CD4-positive, alpha-beta memory T cell (primary cell): ENCODE data around the gene TMEM200B. TPM values are rescaled to one million over a fixed set of nuclear protein-coding genes. Genes with fewer than 3 reads are reported as not detected.
"Not testable (repeated sequence)": the region's sequence is repeated elsewhere in the genome, so short reads cannot be mapped to it uniquely, and the experiment has no call there.

ENCODE experiments used
- CTCF ChIA-PET: fragments of 350-600 bp; sonication (Branson Sonifier 250); formaldehyde crosslinking; loops from one replicate; lab custom pipeline; 2021; ENCODE audit warnings: inconsistent platforms; ENCODE audit not compliant: partially characterized antibody; lab: Charles Lee
- POLR2A ChIA-PET: fragments of 350-600 bp; sonication (Branson Sonifier 250); formaldehyde crosslinking; loops from one replicate; lab custom pipeline; 2021; ENCODE audit not compliant: partially characterized antibody; lab: Charles Lee
- DNase-seq, 5 donors: peaks; one replicate each; pipeline versions ENCODE4 v3.0.0 to v3.0.0-alpha.2; 2020 to 2022; ENCODE audit warnings: mixed read lengths in 1 of 5
- H3K27ac ChIP-seq: one replicate; pipeline ENCODE4 v1.7.0; 2013; ENCODE audit warnings: low read depth, low read length
- H3K27me3 ChIP-seq: 2 replicates; pipeline ENCODE4 v1.7.0; 2013; ENCODE audit warnings: mild to moderate bottlenecking, low read length, moderate library complexity; ENCODE audit not compliant: insufficient read depth
- H3K36me3 ChIP-seq: 2 replicates; pipeline ENCODE4 v1.7.0; 2013; ENCODE audit warnings: mild to moderate bottlenecking, low read length, moderate library complexity; ENCODE audit not compliant: insufficient read depth
- H3K4me1 ChIP-seq: 2 replicates; pipeline ENCODE4 v1.7.0; 2013; ENCODE audit warnings: mild to moderate bottlenecking, low read length, moderate library complexity; ENCODE audit not compliant: insufficient read depth
- H3K4me3 ChIP-seq, 2 donors: one replicate each; pipeline ENCODE4 v1.7.0; 2013; ENCODE audit warnings: low read length in 2 of 2, mild to moderate bottlenecking in 1 of 2
- H3K9me3 ChIP-seq, 2 donors: one replicate each; pipeline ENCODE4 v1.7.0; 2013; ENCODE audit warnings: low read length in 2 of 2, control low read depth in 1 of 2; ENCODE audit not compliant: control insufficient read depth in 1 of 2
- H3K27ac Mint-ChIP-seq, 7 donors: one replicate each; pipeline ENCODE4 v1.8.0; 2020 to 2021; ENCODE audit warnings: mixed read lengths in 7 of 7, mild to moderate bottlenecking in 6 of 7, inconsistent platforms in 3 of 7, moderate library complexity in 3 of 7
- H3K27me3 Mint-ChIP-seq, 2 donors: one replicate each; pipeline ENCODE4 v1.8.0; 2020 to 2021; ENCODE audit warnings: mixed read lengths in 2 of 2
- H3K36me3 Mint-ChIP-seq, 2 donors: one replicate each; pipeline ENCODE4 v1.8.0; 2020 to 2021; ENCODE audit warnings: mixed read lengths in 2 of 2, inconsistent platforms in 1 of 2, mild to moderate bottlenecking in 1 of 2
- H3K4me1 Mint-ChIP-seq, 4 donors: one replicate each; pipeline ENCODE4 v1.8.0; 2020 to 2021; ENCODE audit warnings: mixed read lengths in 4 of 4, mild to moderate bottlenecking in 1 of 4
- H3K4me3 Mint-ChIP-seq, 8 donors: one replicate each; pipeline ENCODE4 v1.8.0; 2020 to 2021; ENCODE audit warnings: mixed read lengths in 8 of 8, mild to moderate bottlenecking in 7 of 8, moderate library complexity in 6 of 8, inconsistent platforms in 3 of 8
- H3K9me3 Mint-ChIP-seq, 8 donors: one replicate each; pipeline ENCODE4 v1.8.0; 2020 to 2021; ENCODE audit warnings: mixed read lengths in 8 of 8, mild to moderate bottlenecking in 5 of 8, inconsistent platforms in 3 of 8, moderate library complexity in 1 of 8
- intact Hi-C: fragments of 100-400 bp; cut with micrococcal nuclease; formaldehyde crosslinking; loops from one replicate; pipeline ENCODE4 v1.15.1; 2023
- polyA plus RNA-seq, 2 donors: library from polyadenylated mRNA; unstranded; fragments of 300-500 nt; fragmentation: Illumina TruSeq; gene quantifications; one replicate each; pipeline ENCODE4 v1.2.3, GENCODE V29; 2021
- total RNA-seq, 2 experiments: library from RNA; stranded (reverse); gene quantifications; one replicate each; pipeline ENCODE4 v1.2.3, GENCODE V29; 2021

TMEM200B gene
- total and polyA plus RNA-seq, 4 experiments from 2014 or later = 0.24 TPM; not detected in 3

DNA sequence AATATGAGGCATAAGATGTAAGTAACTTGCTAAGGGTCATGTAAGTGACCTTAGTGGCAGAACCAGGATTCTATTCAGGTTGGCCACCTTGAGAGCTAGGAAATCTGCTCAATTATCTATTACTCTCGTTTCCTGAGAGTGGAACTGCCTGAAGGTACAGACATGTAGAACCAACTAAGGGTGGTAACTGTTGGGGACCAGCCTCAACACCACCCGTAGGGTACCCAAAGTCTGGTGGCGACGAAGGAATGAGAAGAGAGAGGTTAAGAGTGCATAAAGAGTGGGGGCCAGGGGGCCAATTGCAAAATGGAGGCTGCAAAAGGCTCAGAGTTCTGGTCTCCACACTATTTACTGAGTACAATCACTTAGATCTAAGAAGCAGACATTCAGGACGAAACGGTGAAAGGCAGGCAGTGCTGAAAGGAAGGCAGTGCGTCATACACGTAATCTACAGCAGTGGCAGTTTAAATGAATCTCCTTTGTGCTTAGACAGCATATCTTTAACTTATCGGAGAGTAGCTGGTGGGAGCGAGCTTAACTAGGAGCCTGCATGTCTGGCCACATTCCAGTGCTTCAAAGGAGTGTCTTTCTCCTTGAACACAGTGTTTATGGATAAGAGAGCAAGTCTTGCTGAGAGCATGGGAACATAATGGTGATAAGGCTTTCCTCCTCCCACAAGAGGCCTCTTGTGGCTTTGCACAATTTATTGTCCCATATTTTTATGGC, 33.0 kb upstream of the TMEM200B start:
- POLR2A ChIA-PET = interaction anchor here (0.6 kb wide), 1 partner anchor 45 kb away, joined by 3 read pairs; no protein-coding TSS in a partner anchor
- Mint-ChIP-seq H3K4me1 (peaks cover 0 to 5% (median 2%) of the 10 kb centered on the region in 4 donors), H3K4me3 (no peak overlapping the region), H3K9me3 (no peaks in the 10 kb centered on the region), H3K27ac (peak overlapping the region in 2 of 7 donors; percentile 2 to 53), H3K27me3 (no peaks in the 10 kb centered on the region), H3K36me3 (peaks cover 39 to 79% of the 10 kb centered on the region in 2 donors)
- no peak for DNase-seq
- CTCF ChIA-PET = interaction anchor here (1.9 to 2.8 kb wide), 2 partner anchors 25 to 46 kb away, joined by 5 to 11 read pairs; partner anchors contain the start of gene SRSF4
- no peaks in the 10 kb centered on the region for H3K9me3 ChIP-seq
- H3K4me3 ChIP-seq = no peak overlapping the region
- H3K27me3 ChIP-seq = no peaks in the 10 kb centered on the region
- peaks cover under 1% of the 10 kb centered on the region for H3K4me1 ChIP-seq
- H3K36me3 ChIP-seq = peaks cover 67% of the 10 kb centered on the region
- intact Hi-C loops = no loop called here
- no peak overlapping the region for H3K27ac ChIP-seq

DNA sequence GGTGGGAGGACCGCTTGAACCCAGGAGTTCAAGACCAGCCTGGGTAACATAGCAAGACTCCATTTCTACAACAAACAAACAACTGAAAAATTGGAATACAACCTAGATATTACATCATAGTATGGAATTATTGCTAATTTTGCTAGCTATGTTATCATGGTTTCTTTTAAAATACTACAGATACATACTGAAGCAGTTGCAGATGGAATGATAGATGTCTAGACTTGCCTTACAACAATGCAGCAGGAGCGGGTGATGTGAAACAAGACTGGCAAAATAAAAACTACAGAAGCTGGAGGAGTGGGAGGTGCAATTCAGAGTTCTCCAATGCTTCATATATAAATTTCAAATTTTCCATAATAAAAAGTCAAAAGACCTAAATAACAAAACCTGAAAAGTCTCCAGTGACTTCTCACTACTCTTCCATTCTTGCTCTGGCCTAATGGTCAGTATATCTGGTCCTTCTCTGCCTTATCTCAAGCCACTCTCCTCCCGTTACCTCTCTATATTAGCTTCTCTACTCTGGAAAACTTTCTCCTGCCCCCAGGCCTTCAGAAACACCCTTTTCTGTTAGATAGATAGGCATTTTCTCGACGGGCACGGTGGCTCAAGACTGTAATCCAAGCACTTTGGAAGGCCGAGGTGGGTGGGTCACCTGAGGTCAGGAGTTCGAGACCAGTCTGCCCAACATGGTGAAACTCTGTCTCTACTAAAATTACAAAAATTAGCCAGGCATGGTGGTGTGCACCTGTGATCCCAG, 28.5 kb upstream of the TMEM200B start:
- no peaks in the 10 kb centered on the region for H3K9me3 Mint-ChIP-seq
- H3K36me3 Mint-ChIP-seq = peaks cover 65 to 87% of the 10 kb centered on the region in 2 donors
- peaks cover 85% of the 10 kb centered on the region for H3K36me3 ChIP-seq
- H3K4me3 ChIP-seq = no peak overlapping the region
- peak overlapping the region in 1 of 7 donors; percentile 67 for H3K27ac Mint-ChIP-seq
- peaks cover 0 to 5% (median under 1%) of the 10 kb centered on the region in 4 donors for H3K4me1 Mint-ChIP-seq
- no peak overlapping the region for H3K4me3 Mint-ChIP-seq
- POLR2A ChIA-PET = interaction anchor here (1.9 kb wide), 1 partner anchor 34 kb away, joined by 4 read pairs; no protein-coding TSS in a partner anchor
- no peak overlapping the region for H3K27ac ChIP-seq
- CTCF ChIA-PET = no interaction called here
- no peaks in the 10 kb centered on the region for H3K4me1 ChIP-seq
- no peaks in the 10 kb centered on the region for H3K9me3 ChIP-seq
- intact Hi-C loops = no loop called here
- no peaks in the 10 kb centered on the region for H3K27me3 ChIP-seq
- H3K27me3 Mint-ChIP-seq = no peaks in the 10 kb centered on the region
- no peak for DNase-seq

DNA sequence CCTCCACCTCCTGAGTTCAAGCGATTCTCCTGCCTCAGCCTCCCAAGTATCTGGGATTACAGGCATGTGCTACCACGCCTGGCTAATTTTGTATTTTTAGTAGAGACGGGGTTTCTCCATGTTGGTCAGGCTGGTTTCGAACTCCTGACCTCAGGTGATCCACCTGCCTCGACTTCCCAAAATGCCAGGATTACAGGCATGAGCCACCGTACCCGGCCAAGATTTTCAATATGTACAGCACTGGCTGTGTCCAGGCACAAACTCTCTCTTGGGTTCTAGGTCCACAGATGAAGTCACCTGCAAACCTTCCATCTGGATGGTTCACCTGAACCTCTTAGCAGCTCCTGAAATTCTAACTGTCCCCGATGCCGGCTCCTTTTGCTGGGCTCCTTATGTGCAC, 26.6 kb upstream of the TMEM200B start:
- H3K4me1 Mint-ChIP-seq = not testable (repeated sequence)

DNA sequence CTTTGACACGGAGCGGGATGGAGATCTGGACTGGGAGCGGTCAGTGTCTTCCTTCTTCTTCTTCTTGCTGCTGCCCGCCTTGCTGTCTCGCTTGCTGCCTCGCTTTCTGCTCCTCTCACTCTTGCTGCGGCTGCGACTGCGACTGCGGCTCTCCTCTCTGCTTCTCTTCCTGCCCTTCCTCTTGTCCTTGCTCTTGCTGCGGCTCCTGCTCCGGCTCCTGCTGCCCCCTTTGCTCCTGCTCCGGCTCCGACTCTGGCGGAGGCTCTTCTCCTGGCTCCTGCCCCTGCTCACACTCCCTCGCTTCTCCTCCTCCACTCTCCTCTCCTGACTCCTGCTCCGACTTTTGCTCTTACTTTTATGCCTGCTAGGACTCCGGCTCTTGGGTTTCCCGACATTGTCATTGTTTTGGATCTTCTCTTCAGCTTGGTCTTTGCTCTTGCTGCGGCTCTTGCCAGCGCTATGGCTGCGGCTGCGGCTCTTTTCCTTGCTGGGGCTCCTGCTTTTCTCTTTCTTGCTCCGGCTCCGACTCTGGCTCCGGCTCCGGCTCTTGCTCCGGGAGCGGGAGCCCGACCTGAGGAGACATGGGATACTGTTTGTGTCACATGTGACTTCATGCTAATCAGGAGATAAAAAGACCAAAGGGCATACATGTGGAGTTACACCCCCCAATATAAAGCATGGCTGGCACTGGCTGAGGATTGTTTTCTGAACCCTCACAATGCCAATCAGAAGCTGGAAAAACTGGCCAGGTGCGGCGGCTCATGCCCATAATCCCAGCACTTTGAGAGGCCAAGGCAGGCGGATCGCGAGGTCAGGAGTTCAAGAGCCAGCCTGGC, 25.2 kb upstream of the TMEM200B start:
- Mint-ChIP-seq H3K4me3 (no peak overlapping the region), H3K27ac (peak overlapping the region in 1 of 7 donors; percentile 22), H3K36me3 (peaks cover 71 to 80% of the 10 kb centered on the region in 2 donors), H3K27me3 (no peaks in the 10 kb centered on the region), H3K9me3 (peaks cover 0 to 3% (median 0%) of the 10 kb centered on the region in 8 donors), H3K4me1 (peaks cover 0 to 5% (median 1%) of the 10 kb centered on the region in 4 donors)
- intact Hi-C loops = no loop called here
- Histone ChIP-seq H3K4me3 (no peak overlapping the region), H3K4me1 (no peaks in the 10 kb centered on the region), H3K36me3 (peaks cover 60% of the 10 kb centered on the region), H3K9me3 (no peaks in the 10 kb centered on the region), H3K27me3 (no peaks in the 10 kb centered on the region), H3K27ac (no peak overlapping the region)
- ChIA-PET POLR2A (no interaction called here), CTCF (no interaction called here)
- no peak for DNase-seq

More for the DNA sequence above, 26.6 kb upstream of the TMEM200B start:
- H3K27me3 Mint-ChIP-seq, H3K9me3 Mint-ChIP-seq, H3K4me3 Mint-ChIP-seq, DNase-seq, CTCF ChIA-PET, H3K4me1 ChIP-seq, H3K4me3 ChIP-seq, H3K27ac ChIP-seq, intact Hi-C loops, H3K27ac Mint-ChIP-seq, H3K9me3 ChIP-seq, H3K27me3 ChIP-seq: not testable (repeated sequence)
- POLR2A ChIA-PET = interaction anchor here (1.9 kb wide), 1 partner anchor 36 kb away, joined by 4 read pairs; no protein-coding TSS in a partner anchor
- H3K36me3 ChIP-seq = peaks cover 74% of the 10 kb centered on the region
- H3K36me3 Mint-ChIP-seq = peaks cover 74 to 88% of the 10 kb centered on the region in 2 donors

DNA sequence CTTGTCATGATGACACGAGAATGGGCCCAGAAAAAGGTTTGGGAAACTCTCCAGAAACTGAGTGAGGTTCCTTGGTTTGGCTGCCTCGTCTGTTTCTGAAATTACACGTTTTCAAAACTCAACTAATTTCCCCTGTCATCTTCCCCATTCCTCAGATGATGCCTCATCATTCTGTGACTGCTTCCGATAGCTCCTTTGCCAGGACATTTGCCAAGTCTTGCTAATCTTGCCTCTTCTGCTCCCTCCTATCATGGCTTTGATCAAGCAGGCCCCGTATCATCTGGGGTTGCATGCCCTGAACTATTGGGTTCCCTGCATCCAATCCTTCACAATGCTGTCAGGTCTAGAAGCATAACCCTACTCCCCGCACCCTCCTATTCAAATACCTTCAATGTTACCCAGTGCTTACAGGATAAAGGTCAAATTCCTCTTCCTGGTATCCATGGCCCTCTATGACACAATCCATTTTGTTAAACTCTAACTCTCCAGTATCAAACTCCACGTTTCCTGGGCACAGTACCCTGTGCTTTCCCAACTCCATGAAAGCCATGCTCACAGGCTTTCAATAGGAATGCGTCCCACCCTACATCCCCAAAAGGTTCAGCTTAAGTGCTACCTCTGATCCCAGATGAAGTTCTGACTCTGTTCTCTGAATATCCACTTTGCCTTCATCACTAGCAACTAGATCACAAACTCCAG, 22.2 kb upstream of the TMEM200B start:
- intact Hi-C loops = no loop called here
- Histone ChIP-seq H3K9me3 (no peaks in the 10 kb centered on the region), H3K4me3 (no peak overlapping the region), H3K4me1 (no peaks in the 10 kb centered on the region), H3K27me3 (no peaks in the 10 kb centered on the region), H3K36me3 (peaks cover 30% of the 10 kb centered on the region), H3K27ac (no peak overlapping the region)
- no peak for DNase-seq
- CTCF ChIA-PET = no interaction called here
- Mint-ChIP-seq H3K4me1 (peaks cover 0 to 5% (median 4%) of the 10 kb centered on the region in 4 donors), H3K9me3 (peaks cover 0 to 3% (median 0%) of the 10 kb centered on the region in 8 donors), H3K4me3 (peak overlapping the region in 1 of 8 donors; percentile 11), H3K27me3 (no peaks in the 10 kb centered on the region), H3K27ac (peak overlapping the region in 2 of 7 donors; percentile 43 to 65), H3K36me3 (peaks cover 52 to 55% of the 10 kb centered on the region in 2 donors)
- POLR2A ChIA-PET = no interaction called here

DNA sequence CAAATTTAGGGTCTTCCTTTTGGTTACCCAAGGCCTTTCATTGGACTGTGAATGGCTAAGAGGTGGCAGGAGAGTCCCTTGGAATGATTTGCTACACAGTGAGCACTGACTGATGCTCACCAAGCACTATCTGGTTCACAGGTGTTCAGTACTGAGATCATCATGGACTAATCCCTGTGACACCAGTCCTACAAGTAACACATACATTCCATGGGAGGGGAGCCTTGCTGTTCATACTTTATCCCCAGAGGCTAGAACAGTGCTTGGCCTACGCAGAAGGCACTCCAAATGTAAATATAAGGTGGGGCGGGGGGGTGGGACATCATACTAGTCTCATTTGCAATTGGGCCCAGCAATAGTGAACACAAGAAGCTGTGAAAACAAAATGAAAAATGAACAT, 20.5 kb upstream of the TMEM200B start:
- Histone ChIP-seq H3K4me1 (no peaks in the 10 kb centered on the region), H3K9me3 (no peaks in the 10 kb centered on the region), H3K36me3 (peaks cover 15% of the 10 kb centered on the region), H3K27ac (no peak overlapping the region), H3K27me3 (no peaks in the 10 kb centered on the region), H3K4me3 (no peak overlapping the region)
- Mint-ChIP-seq H3K9me3 (peaks cover 0 to 3% (median 0%) of the 10 kb centered on the region in 8 donors), H3K4me1 (peaks cover 0 to 4% (median 2%) of the 10 kb centered on the region in 4 donors), H3K27me3 (no peaks in the 10 kb centered on the region), H3K4me3 (no peak overlapping the region), H3K36me3 (peaks cover 39 to 40% of the 10 kb centered on the region in 2 donors), H3K27ac (no peak overlapping the region)
- DNase-seq = no peak
- intact Hi-C loops = no loop called here
- ChIA-PET POLR2A (no interaction called here), CTCF (interaction anchor here (1.5 kb wide), 1 partner anchor 24 kb away, joined by 4 read pairs; no protein-coding TSS in a partner anchor)
